Hepatocyte (in vitro differentiated cells): Measurements from ENCODE around the gene SGSM1.

Source experiments
- CTCF ChIP-seq: fragments of 200-600 bp; sonication (generic); IDR thresholded peaks from 2 replicates; pipeline ENCODE4 v1.5.1; 2016; ENCODE audit warnings: antibody characterized with exemption, mild to moderate bottlenecking; ENCODE audit not compliant: poor library complexity
- EZH2 ChIP-seq: fragments of 200-600 bp; sonication (generic); IDR thresholded peaks from 2 replicates; pipeline ENCODE4 v1.6.1; 2016; ENCODE audit warnings: antibody characterized with exemption, mild to moderate bottlenecking, borderline replicate concordance
- EZH2phosphoT487 ChIP-seq: fragments of 200-600 bp; sonication (generic); IDR thresholded peaks from one replicate; pipeline ENCODE4 v1.6.1; 2018; ENCODE audit warnings: antibody characterized with exemption, mild to moderate bottlenecking, low read depth, moderate library complexity; ENCODE audit not compliant: unreplicated experiment, severe bottlenecking

- TF ChIP-seq EZH2 (no peak), CTCF (no peak), EZH2phosphoT487 (no peak)
Measured at GRCh38 chr22:24894220-24894975, 88.4 kb downstream of the SGSM1 start.
